Right forelimb (tissue), 1 donor: Measurements from ENCODE around the gene PRKD1.
"Not testable (repeated sequence)": the region's sequence is repeated elsewhere in the genome, so short reads cannot be mapped to it uniquely, and the experiment has no call there.

Experiments used
- DNase-seq: peaks from one replicate; pipeline ENCODE4 v3.0.0-alpha.2; 2018

Gene PRKD1

GRCh38 chr14:29898470-29898869, 29.2 kb downstream of the PRKD1 start:
- DNase-seq = no peak

GRCh38 chr14:29897181-29897580, 30.5 kb downstream of the PRKD1 start:
- DNase-seq = no peak

GRCh38 chr14:29896354-29896821, 31.3 kb downstream of the PRKD1 start:
- no peak for DNase-seq

GRCh38 chr14:29895591-29896083, 32.0 kb downstream of the PRKD1 start:
- DNase-seq = no peak

GRCh38 chr14:29893989-29894388, 33.7 kb downstream of the PRKD1 start:
- DNase-seq = no peak

- DNase-seq = no peak
These were observed 35.3 kb downstream of the PRKD1 start for GRCh38 chr14:29892327-29892726.

- no peak for DNase-seq
These were observed 41.7 kb downstream of the PRKD1 start for GRCh38 chr14:29885988-29886387.

GRCh38 chr14:29868000-29868399, 59.6 kb downstream of the PRKD1 start:
- DNase-seq = no peak

- DNase-seq = no peak
These were observed 62.3 kb downstream of the PRKD1 start for GRCh38 chr14:29865299-29865698.

GRCh38 chr14:29861996-29862395, 65.7 kb downstream of the PRKD1 start:
- no peak for DNase-seq

GRCh38 chr14:29858299-29858698, 69.3 kb downstream of the PRKD1 start:
- no peak for DNase-seq

- DNase-seq = no peak
These were observed 70.1 kb downstream of the PRKD1 start for GRCh38 chr14:29857551-29857950.

- DNase-seq = no peak
These were observed 71.1 kb downstream of the PRKD1 start for GRCh38 chr14:29856516-29856915.

- not testable (repeated sequence) for DNase-seq
These were observed 74.0 kb downstream of the PRKD1 start for GRCh38 chr14:29853691-29854090.

GRCh38 chr14:29853272-29853671, 74.4 kb downstream of the PRKD1 start:
- no peak for DNase-seq

- no peak for DNase-seq
These were observed 76.2 kb downstream of the PRKD1 start for GRCh38 chr14:29851397-29851796.

GRCh38 chr14:29847056-29847380, 80.6 kb downstream of the PRKD1 start:
- no peak for DNase-seq

GRCh38 chr14:29846339-29847055, 81.2 kb downstream of the PRKD1 start:
- no peak for DNase-seq

GRCh38 chr14:29843981-29844380, 83.7 kb downstream of the PRKD1 start:
- no peak for DNase-seq

GRCh38 chr14:29842228-29842627, 85.4 kb downstream of the PRKD1 start:
- DNase-seq = no peak

GRCh38 chr14:29840369-29840892, 87.2 kb downstream of the PRKD1 start:
- DNase-seq = not testable (repeated sequence)

GRCh38 chr14:29839691-29840090, 88.0 kb downstream of the PRKD1 start:
- not testable (repeated sequence) for DNase-seq

- DNase-seq = no peak
These were observed 88.9 kb downstream of the PRKD1 start for GRCh38 chr14:29838752-29839151.

GRCh38 chr14:29836395-29836794, 91.3 kb downstream of the PRKD1 start:
- no peak for DNase-seq

GRCh38 chr14:29832042-29832441, 95.6 kb downstream of the PRKD1 start:
- DNase-seq = no peak
